Measurements from ENCODE around the gene ZMYND11.

- TF ChIP-seq ZNF121 (CRISPR knock-in tag; IDR thresholded peaks at IDR 0.05) = no peak
- TF ChIP-seq CEBPB (IDR thresholded peaks at IDR 0.05; ENCODE audit: borderline replicate concordance, low read depth, low read length) = no peak
- TF ChIP-seq ZNF691 (CRISPR knock-in tag; IDR thresholded peaks at IDR 0.05; ENCODE audit: borderline replicate concordance, low read depth) = no peak
- TF ChIP-seq NFYB (CRISPR knock-in tag; IDR thresholded peaks at IDR 0.05) = no peak
- no peak for TF ChIP-seq CTCF (CRISPR knock-in tag; IDR thresholded peaks at IDR 0.05)
- no peak for TF ChIP-seq ZBTB2 (CRISPR knock-in tag; IDR thresholded peaks at IDR 0.05; ENCODE audit: low read depth)
- no peak for TF ChIP-seq MATR3 (CRISPR knock-in tag; IDR thresholded peaks at IDR 0.05)
- no peak for TF ChIP-seq USF2 (IDR thresholded peaks at IDR 0.05; ENCODE audit: low read depth, low read length)
- no peak for TF ChIP-seq USF2 (CRISPR knock-in tag; IDR thresholded peaks at IDR 0.05; ENCODE audit: borderline replicate concordance)
- no peak for TF ChIP-seq TBX3 (IDR thresholded peaks at IDR 0.05; ENCODE audit: borderline replicate concordance)
- TF ChIP-seq HNRNPUL1 (IDR thresholded peaks at IDR 0.05; ENCODE audit: low read depth, low read length) = no peak
These were observed 109.0 kb downstream of the ZMYND11 start for GRCh38 chr10:244227-244626.

Data from HepG2 (cell line).